Testis (tissue), 3 donors: Measurements from ENCODE around the gene HEY2. TPM values are rescaled to one million over a fixed set of nuclear protein-coding genes. Genes with fewer than 3 reads are reported as not detected.
"Not testable (repeated sequence)": the region's sequence is repeated elsewhere in the genome, so short reads cannot be mapped to it uniquely, and the experiment has no call there.

Source experiments
- DNase-seq: peaks from one replicate; pipeline ENCODE4 v3.0.0-alpha.2; 2019
- H3K27ac ChIP-seq, 2 donors: fragments of 200-600 bp; sonication (generic); one replicate each; pipeline ENCODE4 v1.5.1; 2019
- H3K27me3 ChIP-seq: fragments of 200-600 bp; sonication (generic); one replicate; pipeline ENCODE4 v1.5.1; 2019
- H3K36me3 ChIP-seq: fragments of 200-600 bp; sonication (generic); one replicate; pipeline ENCODE4 v1.5.1; 2017; ENCODE audit warnings: low read depth; ENCODE audit errors: missing control alignments
- H3K4me1 ChIP-seq: fragments of 200-600 bp; sonication (generic); one replicate; pipeline ENCODE4 v1.5.1; 2019
- H3K4me3 ChIP-seq, 2 donors: fragments of 200-600 bp; sonication (generic); one replicate each; pipeline ENCODE4 v1.5.1; 2017 to 2019
- H3K9me3 ChIP-seq: fragments of 200-600 bp; sonication (generic); one replicate; pipeline ENCODE4 v1.5.1; 2017
- POLR2A ChIP-seq: fragments of 450-650 bp; IDR thresholded peaks from one replicate; pipeline ENCODE4 v1.6.1; 2017; ENCODE audit warnings: antibody characterized with exemption, mild to moderate bottlenecking, moderate library complexity
- WGBS, 2 donors: methylation state at CpG; one replicate each; pipeline ENCODE4 v1.1.5; 2018; 5-methylcytosine and 5-hydroxymethylcytosine counted together
- intact Hi-C: fragments of 100-400 bp; cut with DNase I; formaldehyde crosslinking; loops from one replicate; pipeline ENCODE4 v1.15.1; 2023; ENCODE audit warnings: low total_unique reads
- polyA plus RNA-seq: library from polyadenylated mRNA; stranded (reverse); fragments of 350-450 nt; fragmentation: Illumina TruSeq; extraction: RNeasy Lipid Tissue Mini Kit (QIAGEN cat#74804); gene quantifications from one replicate; pipeline ENCODE4 v1.2.3, GENCODE V29; 2014; ENCODE audit warnings: low read depth, low replicate concordance; ENCODE audit not compliant: insufficient read depth
- total RNA-seq, 2 donors: library from RNA; depleted of rRNA; stranded (reverse); fragments of >200 nt; gene quantifications; one replicate each; pipeline ENCODE4 v1.2.3, GENCODE V29; 2016
- TF ChIP-seq, protein P1 (sequence below), 3 experiments: fragments of 450-650 bp in 2 of 3; fragments of 200-600 bp in 1 of 3; sonication (generic) in 1 of 3; IDR thresholded peaks; one replicate each; pipeline ENCODE4 v1.5.1; 2016 to 2019; ENCODE audit warnings: antibody characterized with exemption in 3 of 3, mild to moderate bottlenecking in 2 of 3, moderate library complexity in 1 of 3

Gene HEY2
- total and polyA plus RNA-seq, 3 donors from 2014 or later: 7.3 to 12.3 (median 8.7) TPM

DNA sequence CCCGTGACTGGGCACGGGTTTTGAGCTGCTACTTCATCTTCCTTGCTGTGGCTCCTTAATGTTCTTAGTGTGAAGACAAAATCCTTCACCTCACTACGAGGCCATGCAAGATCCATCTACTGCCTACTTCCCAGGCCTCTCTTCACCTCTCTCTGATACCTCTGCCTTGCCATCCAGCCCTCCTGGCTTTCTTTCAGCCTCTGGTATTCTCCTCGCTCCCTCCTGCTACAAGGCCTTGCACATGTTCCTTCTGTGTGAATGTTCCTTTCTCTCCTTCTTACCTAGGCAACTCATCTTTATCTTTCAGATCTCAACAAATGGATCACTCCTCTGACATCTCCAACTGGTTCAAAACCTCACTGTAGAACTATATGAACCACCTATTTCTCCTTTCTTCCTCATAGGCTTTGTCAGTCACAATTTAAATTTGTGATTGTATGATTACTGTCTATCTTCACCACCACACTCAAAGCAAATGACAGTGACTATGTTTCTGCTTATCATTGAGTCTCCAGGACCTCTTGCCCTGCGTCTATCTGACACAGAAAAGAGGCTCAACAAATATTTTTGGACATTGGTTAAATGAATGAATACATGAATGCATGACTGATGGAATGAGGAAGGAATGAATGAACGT is 19.8 kb downstream of the HEY2 start:
- H3K4me3 ChIP-seq: no peak overlapping the region
- intact Hi-C loops: loop anchor here (5.0 kb wide), 1 partner anchor 457 kb away; no protein-coding TSS in a partner anchor
- no peaks in the 10 kb centered on the region for H3K9me3 ChIP-seq
- no peaks in the 10 kb centered on the region for H3K4me1 ChIP-seq
- WGBS, 2 donors: 69 to 72% methylated on average over 6 of the region's 6 CpGs
- no peaks in the 10 kb centered on the region for H3K36me3 ChIP-seq
- DNase-seq: no peak
- no peaks in the 10 kb centered on the region for H3K27me3 ChIP-seq
- no peak overlapping the region for H3K27ac ChIP-seq
- no peak for TF ChIP-seq POLR2A
- TF ChIP-seq, protein P1, sequence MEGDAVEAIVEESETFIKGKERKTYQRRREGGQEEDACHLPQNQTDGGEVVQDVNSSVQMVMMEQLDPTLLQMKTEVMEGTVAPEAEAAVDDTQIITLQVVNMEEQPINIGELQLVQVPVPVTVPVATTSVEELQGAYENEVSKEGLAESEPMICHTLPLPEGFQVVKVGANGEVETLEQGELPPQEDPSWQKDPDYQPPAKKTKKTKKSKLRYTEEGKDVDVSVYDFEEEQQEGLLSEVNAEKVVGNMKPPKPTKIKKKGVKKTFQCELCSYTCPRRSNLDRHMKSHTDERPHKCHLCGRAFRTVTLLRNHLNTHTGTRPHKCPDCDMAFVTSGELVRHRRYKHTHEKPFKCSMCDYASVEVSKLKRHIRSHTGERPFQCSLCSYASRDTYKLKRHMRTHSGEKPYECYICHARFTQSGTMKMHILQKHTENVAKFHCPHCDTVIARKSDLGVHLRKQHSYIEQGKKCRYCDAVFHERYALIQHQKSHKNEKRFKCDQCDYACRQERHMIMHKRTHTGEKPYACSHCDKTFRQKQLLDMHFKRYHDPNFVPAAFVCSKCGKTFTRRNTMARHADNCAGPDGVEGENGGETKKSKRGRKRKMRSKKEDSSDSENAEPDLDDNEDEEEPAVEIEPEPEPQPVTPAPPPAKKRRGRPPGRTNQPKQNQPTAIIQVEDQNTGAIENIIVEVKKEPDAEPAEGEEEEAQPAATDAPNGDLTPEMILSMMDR (IDR thresholded peaks at IDR 0.05): no peak

DNA sequence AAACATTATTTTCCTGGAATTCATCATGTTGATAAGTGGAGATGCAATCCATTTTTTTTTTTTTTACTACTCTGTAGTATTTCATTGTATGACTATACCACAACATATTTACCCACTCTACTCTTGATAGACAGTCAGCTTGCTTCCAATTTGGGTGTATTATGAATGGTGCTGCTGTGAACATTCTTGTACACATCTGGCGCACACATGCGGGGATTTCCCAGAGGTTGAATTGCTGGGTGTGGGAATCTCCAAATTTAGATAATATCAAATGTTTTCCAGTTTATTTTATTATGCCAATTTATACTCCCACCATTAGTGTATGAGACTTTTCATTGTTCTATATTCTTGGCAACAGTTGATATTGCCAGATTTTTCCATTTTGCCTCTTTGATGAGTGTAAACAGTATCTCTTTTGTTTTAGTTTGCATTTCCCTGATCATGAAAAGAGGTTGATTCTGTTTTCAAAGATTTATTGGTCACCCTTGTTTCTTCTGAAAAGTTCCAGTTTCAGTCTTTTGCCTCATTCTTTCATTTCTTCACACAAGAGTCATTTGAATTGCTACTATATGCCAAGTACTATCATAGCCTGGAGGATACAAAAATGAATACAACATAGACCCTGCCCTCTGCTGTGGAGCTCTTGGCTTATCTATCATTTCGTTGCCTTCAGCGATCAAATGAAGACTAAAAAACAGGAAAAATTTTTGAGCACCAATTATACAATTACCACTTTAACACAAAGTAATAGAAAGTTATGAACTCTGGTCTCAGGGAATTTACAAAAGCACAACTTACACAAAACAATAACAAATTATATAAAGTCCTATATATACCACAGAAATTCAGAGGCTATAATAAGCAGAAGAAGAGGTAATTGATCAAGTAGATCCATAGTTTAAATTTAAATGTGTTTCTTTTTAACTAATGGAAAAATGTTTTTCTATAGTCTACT is 24.2 kb downstream of the HEY2 start:
- Histone ChIP-seq H3K27ac (no peak overlapping the region), H3K36me3 (no peaks in the 10 kb centered on the region), H3K27me3 (no peaks in the 10 kb centered on the region), H3K4me3 (no peak overlapping the region), H3K9me3 (no peaks in the 10 kb centered on the region), H3K4me1 (no peaks in the 10 kb centered on the region)
- TF ChIP-seq, protein P1 (IDR thresholded peaks at IDR 0.05): no peak
- TF ChIP-seq POLR2A: no peak
- WGBS, 2 donors: 79 to 86% methylated on average over 4 of the region's 4 CpGs
- intact Hi-C loops: no loop called here
- DNase-seq: no peak

DNA sequence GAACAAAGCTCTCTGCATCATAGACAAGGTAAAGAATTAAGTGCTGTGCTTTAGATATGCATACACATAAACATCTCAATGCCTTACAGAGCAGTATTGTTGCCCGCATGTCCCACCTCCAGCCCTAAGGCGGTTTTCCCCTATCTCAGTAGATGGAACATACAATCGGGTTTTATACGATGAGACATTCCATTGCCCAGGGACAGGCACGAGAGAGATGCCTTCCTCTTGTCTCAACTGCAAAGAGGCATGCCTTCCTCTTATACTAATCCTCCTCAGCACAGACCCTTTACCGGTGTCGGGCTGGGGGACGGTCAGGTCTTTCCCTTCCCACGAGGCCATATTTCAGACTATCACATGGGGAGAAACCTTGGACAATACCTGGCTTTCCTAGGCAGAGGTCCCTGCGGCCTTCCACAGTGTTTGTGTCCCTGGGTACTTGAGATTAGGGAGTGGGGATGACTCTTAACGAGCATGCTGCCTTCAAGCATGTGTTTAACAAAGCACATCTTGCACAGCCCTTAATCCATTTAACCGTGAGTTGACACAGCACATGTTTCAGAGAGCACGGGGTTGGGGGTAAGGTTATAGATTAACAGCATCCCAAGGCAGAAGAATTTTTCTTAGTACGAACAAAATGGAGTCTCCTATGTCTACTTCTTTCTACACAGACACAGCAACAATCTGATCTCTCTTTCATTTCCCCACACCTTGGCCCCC is 26.8 kb downstream of the HEY2 start:
- WGBS, 2 donors: 59 to 68% methylated on average over 14 of the region's 14 CpGs
- H3K27ac ChIP-seq, H3K36me3 ChIP-seq, H3K9me3 ChIP-seq, DNase-seq, H3K27me3 ChIP-seq, intact Hi-C loops, H3K4me1 ChIP-seq, H3K4me3 ChIP-seq: not testable (repeated sequence)

DNA sequence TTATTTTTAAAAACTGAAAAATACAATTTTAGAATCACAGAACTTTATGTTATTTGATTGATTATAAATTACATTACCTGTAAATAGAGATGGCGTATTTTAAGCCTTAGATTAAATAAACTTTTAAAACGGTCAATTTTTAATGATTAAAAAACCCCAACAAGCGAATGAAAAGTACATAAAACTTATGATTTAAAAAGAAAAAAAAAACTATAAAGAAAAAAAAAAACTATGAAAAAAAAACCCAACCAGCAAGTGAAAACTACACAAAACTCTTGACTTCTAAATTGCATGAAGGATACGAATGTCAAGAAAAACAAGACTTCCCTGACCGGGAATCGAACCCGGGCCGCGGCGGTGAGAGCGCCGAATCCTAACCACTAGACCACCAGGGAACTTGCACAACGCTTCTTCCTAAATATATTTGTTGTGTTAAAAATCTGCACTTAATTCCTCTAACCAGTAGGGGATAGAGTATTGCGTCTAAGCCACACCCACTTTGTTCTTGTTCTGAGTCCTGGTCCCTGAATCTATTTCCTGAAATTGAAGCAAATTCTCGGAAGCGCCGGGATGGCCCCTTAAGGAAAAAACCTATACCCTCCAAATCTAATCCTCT is 30.6 kb downstream of the HEY2 start:
- Histone ChIP-seq H3K27ac (peak overlapping the region; percentile 87 to 91), H3K4me3 (peak overlapping the region; percentile 67 to 72), H3K4me1 (no peaks in the 10 kb centered on the region), H3K36me3 (no peaks in the 10 kb centered on the region), H3K9me3 (no peaks in the 10 kb centered on the region), H3K27me3 (no peaks in the 10 kb centered on the region)
- 13% methylated on average over 17 of the region's 17 CpGs for WGBS, 2 donors
- no peak for TF ChIP-seq POLR2A
- TF ChIP-seq, protein P1 (IDR thresholded peaks at IDR 0.05): peak in 2 of 3 experiments; percentile 56
- peak; percentile 88 for DNase-seq
- intact Hi-C loops: no loop called here
